Neuronal stem cell (in vitro differentiated cells): ENCODE measurements around the gene ZDHHC7.
A peak's percentile ranks its signal among the peaks of the same experiment; 100 is the strongest.

Experiments used
- DNase-seq: peaks from one replicate; pipeline ENCODE4 v3.0.0-alpha.2; 2013; ENCODE audit warnings: low spot score
- H2AFZ ChIP-seq: one replicate; pipeline ENCODE4 v1.6.1; 2013; ENCODE audit warnings: mild to moderate bottlenecking, low read length, inconsistent platforms
- H2AK5ac ChIP-seq: 2 replicates; pipeline ENCODE4 v1.6.1; 2013; ENCODE audit warnings: low read depth, mild to moderate bottlenecking, inconsistent platforms, low read length, moderate library complexity, mixed read lengths
- H2BK120ac ChIP-seq: 2 replicates; pipeline ENCODE4 v1.6.1; 2013; ENCODE audit warnings: low read depth, mild to moderate bottlenecking, inconsistent platforms, low read length, moderate library complexity, mixed read lengths
- H2BK12ac ChIP-seq: one replicate; pipeline ENCODE4 v1.6.1; 2013; ENCODE audit warnings: low read length, inconsistent platforms
- H2BK15ac ChIP-seq: 2 replicates; pipeline ENCODE4 v1.6.1; 2013; ENCODE audit warnings: mild to moderate bottlenecking, low read length, inconsistent platforms, mixed read lengths
- H2BK5ac ChIP-seq: one replicate; pipeline ENCODE4 v1.6.1; 2013; ENCODE audit warnings: inconsistent platforms, mild to moderate bottlenecking, low read length, moderate library complexity
- H3K14ac ChIP-seq: one replicate; pipeline ENCODE4 v1.6.1; 2013; ENCODE audit warnings: low read length, inconsistent platforms
- H3K18ac ChIP-seq: 2 replicates; pipeline ENCODE4 v1.6.1; 2013; ENCODE audit warnings: low read length, inconsistent platforms
- H3K23ac ChIP-seq: 2 replicates; pipeline ENCODE4 v1.6.1; 2013; ENCODE audit warnings: low read depth, mild to moderate bottlenecking, mixed read lengths, low read length, inconsistent platforms; ENCODE audit not compliant: poor library complexity
- H3K27ac ChIP-seq: replicated peaks from 3 replicates; pipeline ENCODE4 v1.5.1; 2013; ENCODE audit warnings: low read length, inconsistent platforms
- H3K27me3 ChIP-seq, 3 experiments: 2 replicates each; pipeline ENCODE4 v1.6.1; 2013; ENCODE audit warnings: low read length in 3 of 3, mild to moderate bottlenecking in 2 of 3, inconsistent platforms in 1 of 3, low read depth in 1 of 3, mixed read lengths in 1 of 3, moderate library complexity in 1 of 3; ENCODE audit not compliant: control insufficient read depth in 3 of 3, insufficient read depth in 3 of 3
- H3K36me3 ChIP-seq, 2 donors: replicated peaks in 1 of 2; 2 replicates each; pipeline ENCODE4 v1.6.1; 2013; ENCODE audit warnings: low read length in 2 of 2; ENCODE audit not compliant: control insufficient read depth in 2 of 2, insufficient read depth in 2 of 2
- H3K4ac ChIP-seq: 2 replicates; pipeline ENCODE4 v1.6.1; 2013; ENCODE audit warnings: inconsistent platforms, mild to moderate bottlenecking, low read length, moderate library complexity
- H3K4me1 ChIP-seq, 2 donors: 1 replicate in 1 of 2; 2 replicates in 1 of 2; pipeline ENCODE4 v1.6.1; 2013; ENCODE audit warnings: low read length in 2 of 2, low read depth in 1 of 2; ENCODE audit not compliant: control insufficient read depth in 2 of 2, insufficient read depth in 1 of 2
- H3K4me2 ChIP-seq: one replicate; pipeline ENCODE4 v1.6.1; 2013; ENCODE audit warnings: mild to moderate bottlenecking, low read length, inconsistent platforms; ENCODE audit not compliant: insufficient read depth, poor library complexity, severe bottlenecking
- H3K4me3 ChIP-seq, 2 donors: 2 replicates each; pipeline ENCODE4 v1.5.1; 2013; ENCODE audit warnings: low read length in 2 of 2, mild to moderate bottlenecking in 2 of 2, inconsistent platforms in 1 of 2, moderate library complexity in 1 of 2
- H3K79me1 ChIP-seq: one replicate; pipeline ENCODE4 v1.6.1; 2013; ENCODE audit warnings: low read depth, mild to moderate bottlenecking, inconsistent platforms, low read length, moderate library complexity
- H3K9ac ChIP-seq: one replicate; pipeline ENCODE4 v1.6.1; 2013; ENCODE audit warnings: mild to moderate bottlenecking, low read depth, low read length, inconsistent platforms; ENCODE audit not compliant: poor library complexity
- H3K9me3 ChIP-seq, 2 donors: replicated peaks in 1 of 2; 2 replicates each; pipeline versions ENCODE3 to v1.6.1; 2013; ENCODE audit warnings: low read length in 2 of 2, mild to moderate bottlenecking in 2 of 2, inconsistent platforms in 1 of 2, low read depth in 1 of 2, mixed read lengths in 1 of 2, moderate library complexity in 1 of 2; ENCODE audit not compliant: control insufficient read depth in 2 of 2, insufficient read depth in 1 of 2
- H4K8ac ChIP-seq: one replicate; pipeline ENCODE4 v1.6.1; 2013; ENCODE audit warnings: low read depth, mild to moderate bottlenecking, inconsistent platforms, low read length, moderate library complexity
- H4K91ac ChIP-seq: one replicate; pipeline ENCODE4 v1.6.1; 2013; ENCODE audit warnings: low read length, low read depth, mild to moderate bottlenecking, inconsistent platforms; ENCODE audit not compliant: poor library complexity
- WGBS, 2 donors: extraction: QIAGEN DNeasy Blood & Tissue Kit; methylation state at CpG; one replicate each; pipeline ENCODE4 v1.1.7; 2013; ENCODE audit warnings: missing lambda C conversion rate in 2 of 2, mixed read lengths in 1 of 2; ENCODE audit not compliant: insufficient read length in 2 of 2, insufficient replicate concordance in 1 of 2; ENCODE audit errors: extremely low coverage in 2 of 2; 5-methylcytosine and 5-hydroxymethylcytosine counted together

The ZDHHC7 gene

GRCh38 chr16:84993926-84994325 lies 17.4 kb downstream of the ZDHHC7 start:
- H3K36me3 ChIP-seq: peaks cover 22 to 67% of the 10 kb centered on the region in 2 donors
- DNase-seq: no peak
- WGBS, 2 donors: no CpG with 5 or more reads among the region's 8 CpGs

GRCh38 chr16:84992717-84993075 lies 18.6 kb downstream of the ZDHHC7 start:
- Histone ChIP-seq H4K8ac (no peak overlapping the region), H3K4me2 (no peak overlapping the region), H3K4me3 (no peak overlapping the region), H3K4ac (no peak overlapping the region), H3K14ac (no peak overlapping the region), H3K27ac (no peak overlapping the region), H3K36me3 (peaks cover 28 to 78% of the 10 kb centered on the region in 2 donors), H3K4me1 (no peaks in the 10 kb centered on the region), H3K79me1 (no peaks in the 10 kb centered on the region), H3K27me3 (no peaks in the 10 kb centered on the region), H2BK12ac (no peak overlapping the region), H3K23ac (no peak overlapping the region), H2BK120ac (no peak overlapping the region), H2AFZ (no peak overlapping the region), H4K91ac (no peak overlapping the region), H2BK5ac (no peak overlapping the region), H3K18ac (no peak overlapping the region), H2AK5ac (no peak overlapping the region), H3K9ac (no peak overlapping the region), H2BK15ac (no peak overlapping the region), H3K9me3 (no peaks in the 10 kb centered on the region)
- no peak for DNase-seq
- no CpG with 5 or more reads among the region's 3 CpGs for WGBS, 2 donors

More at GRCh38 chr16:84993926-84994325, 17.4 kb downstream of the ZDHHC7 start:
- Histone ChIP-seq H2BK120ac (no peak overlapping the region), H3K4me2 (no peak overlapping the region), H2BK15ac (no peak overlapping the region), H4K91ac (no peak overlapping the region), H3K79me1 (no peaks in the 10 kb centered on the region), H2AK5ac (no peak overlapping the region), H2BK12ac (no peak overlapping the region), H3K27ac (no peak overlapping the region), H3K4me3 (no peak overlapping the region), H3K18ac (no peak overlapping the region), H3K14ac (no peak overlapping the region), H3K9me3 (no peaks in the 10 kb centered on the region), H4K8ac (no peak overlapping the region), H2BK5ac (no peak overlapping the region), H3K4me1 (no peaks in the 10 kb centered on the region), H2AFZ (no peak overlapping the region), H3K27me3 (no peaks in the 10 kb centered on the region), H3K9ac (no peak overlapping the region), H3K4ac (no peak overlapping the region), H3K23ac (no peak overlapping the region)

GRCh38 chr16:84990782-84991181 lies 20.6 kb downstream of the ZDHHC7 start:
- H3K14ac ChIP-seq: no peak overlapping the region
- H2BK12ac ChIP-seq: no peak overlapping the region
- H3K4me1 ChIP-seq: no peaks in the 10 kb centered on the region
- no peak overlapping the region for H3K27ac ChIP-seq
- H3K4me3 ChIP-seq: no peak overlapping the region
- no peak overlapping the region for H2BK15ac ChIP-seq
- no peak overlapping the region for H2AFZ ChIP-seq
- DNase-seq: no peak
- no peak overlapping the region for H2BK5ac ChIP-seq
- H3K27me3 ChIP-seq: no peaks in the 10 kb centered on the region
- no CpG with 5 or more reads among the region's 9 CpGs for WGBS, 2 donors
- no peak overlapping the region for H3K4ac ChIP-seq
- no peak overlapping the region for H2BK120ac ChIP-seq
- no peak overlapping the region for H3K23ac ChIP-seq
- H3K36me3 ChIP-seq: peaks cover 31 to 90% of the 10 kb centered on the region in 2 donors
- no peak overlapping the region for H2AK5ac ChIP-seq
- H4K91ac ChIP-seq: no peak overlapping the region
- peaks cover 3% of the 10 kb centered on the region for H3K79me1 ChIP-seq
- H3K9ac ChIP-seq: no peak overlapping the region
- no peak overlapping the region for H3K4me2 ChIP-seq
- H4K8ac ChIP-seq: no peak overlapping the region
- no peak overlapping the region for H3K18ac ChIP-seq
- no peaks in the 10 kb centered on the region for H3K9me3 ChIP-seq

GRCh38 chr16:84989749-84990620 lies 21.4 kb downstream of the ZDHHC7 start:
- no CpG with 5 or more reads among the region's 27 CpGs for WGBS, 2 donors
- no peak overlapping the region for H3K18ac ChIP-seq
- no peak overlapping the region for H4K91ac ChIP-seq
- DNase-seq: no peak
- no peak overlapping the region for H2BK15ac ChIP-seq
- H3K79me1 ChIP-seq: peaks cover 3% of the 10 kb centered on the region
- H3K4me1 ChIP-seq: no peaks in the 10 kb centered on the region
- no peak overlapping the region for H2BK120ac ChIP-seq
- no peak overlapping the region for H4K8ac ChIP-seq
- no peak overlapping the region for H3K14ac ChIP-seq
- no peak overlapping the region for H3K4ac ChIP-seq
- peaks cover 27 to 86% of the 10 kb centered on the region in 2 donors for H3K36me3 ChIP-seq
- no peaks in the 10 kb centered on the region for H3K27me3 ChIP-seq
- H2AFZ ChIP-seq: no peak overlapping the region
- peak overlapping the region; percentile 2 for H3K9ac ChIP-seq
- no peak overlapping the region for H2BK12ac ChIP-seq
- H3K23ac ChIP-seq: no peak overlapping the region
- no peaks in the 10 kb centered on the region for H3K9me3 ChIP-seq
- H2AK5ac ChIP-seq: no peak overlapping the region
- H3K4me3 ChIP-seq: no peak overlapping the region
- H2BK5ac ChIP-seq: no peak overlapping the region
- H3K4me2 ChIP-seq: no peak overlapping the region
- H3K27ac ChIP-seq: no peak overlapping the region
